Left kidney (tissue), 2 donors: ENCODE results near the gene GTPBP2. TPM values are rescaled to one million over a fixed set of nuclear protein-coding genes. Genes with fewer than 3 reads are reported as not detected.
"Not testable (repeated sequence)": the region's sequence is repeated elsewhere in the genome, so short reads cannot be mapped to it uniquely, and the experiment has no call there.

Experiments used
- DNase-seq: peaks from one replicate; pipeline ENCODE4 v3.0.0-alpha.2; 2013
- polyA plus RNA-seq: library from polyadenylated mRNA; unstranded; fragments of 120-200 nt; gene quantifications from one replicate; pipeline ENCODE4 v1.2.1, GENCODE V29; 2013; ENCODE audit not compliant: insufficient read length

Gene GTPBP2
- polyA plus RNA-seq, 1 donor, result 63.7 TPM

GRCh38 chr6:43662948-43663347, 33.9 kb upstream of the GTPBP2 start:
- not testable (repeated sequence) for DNase-seq

- DNase-seq, result no peak
These were observed 29.1 kb upstream of the GTPBP2 start for GRCh38 chr6:43658161-43658560.

GRCh38 chr6:43657221-43657802, 28.2 kb upstream of the GTPBP2 start:
- DNase-seq, result no peak

- DNase-seq, result not testable (repeated sequence)
These were observed 23.8 kb upstream of the GTPBP2 start for GRCh38 chr6:43652822-43653221.

- no peak for DNase-seq
These were observed 19.2 kb upstream of the GTPBP2 start for GRCh38 chr6:43648248-43648647.

GRCh38 chr6:43647613-43648012, 18.5 kb upstream of the GTPBP2 start:
- no peak for DNase-seq

GRCh38 chr6:43645613-43645964, 16.5 kb upstream of the GTPBP2 start:
- DNase-seq, result no peak

GRCh38 chr6:43644940-43645612, 16.0 kb upstream of the GTPBP2 start, which contains the start of gene RSPH9:
Gene RSPH9, plus strand, starts transcription at chr6:43645036. Its CDS starts 63 bp downstream, at chr6:43645099.
- peak; percentile 76 for DNase-seq

GRCh38 chr6:43639984-43640800, 11.1 kb upstream of the GTPBP2 start:
- no peak for DNase-seq

GRCh38 chr6:43636308-43636659, 7.2 kb upstream of the GTPBP2 start:
- DNase-seq, result no peak

GRCh38 chr6:43635387-43636307, 6.6 kb upstream of the GTPBP2 start, which contains the start of gene MAD2L1BP:
Gene MAD2L1BP, plus strand, starts transcription at chr6:43635840. Its CDS starts 36 bp downstream, at chr6:43635876.
- peak; percentile 79 for DNase-seq

GRCh38 chr6:43634702-43635303, 5.7 kb upstream of the GTPBP2 start:
- no peak for DNase-seq

- DNase-seq, result not testable (repeated sequence)
These were observed 3.9 kb upstream of the GTPBP2 start for GRCh38 chr6:43633002-43633401.

GRCh38 chr6:43630980-43631619, 2.0 kb upstream of the GTPBP2 start:
- no peak for DNase-seq

GRCh38 chr6:43629505-43630300, 639 bp upstream of the GTPBP2 start:
- DNase-seq, result peak; percentile 97

- peak; percentile 67 for DNase-seq
These were observed 516 bp downstream of the GTPBP2 start for GRCh38 chr6:43628393-43629103.

- peak; percentile 46 for DNase-seq
These were observed 1.8 kb downstream of the GTPBP2 start for GRCh38 chr6:43627008-43627825.

GRCh38 chr6:43625393-43625992, 3.6 kb downstream of the GTPBP2 start:
- DNase-seq, result no peak
